Lower leg skin (tissue), 3 donors: ENCODE data around the gene TMEM259.

Experiments used
- CTCF ChIP-seq, 3 donors: fragments of 450-650 bp; IDR thresholded peaks; one replicate each; pipeline ENCODE4 v1.5.1; 2016; ENCODE audit warnings: antibody characterized with exemption in 3 of 3, mild to moderate bottlenecking in 3 of 3, moderate library complexity in 2 of 3
- POLR2A ChIP-seq, 2 donors: fragments of 450-650 bp; IDR thresholded peaks; one replicate each; pipeline ENCODE4 v1.6.1; 2016 to 2017; ENCODE audit warnings: antibody characterized with exemption in 2 of 2, mild to moderate bottlenecking in 1 of 2, moderate library complexity in 1 of 2

GRCh38 chr19:1039646-1040475 is 18.9 kb upstream of the TMEM259 start, which contains the start of gene ABCA7:
- no peak for TF ChIP-seq CTCF (IDR thresholded peaks at IDR 0.05)
- no peak for TF ChIP-seq POLR2A (IDR thresholded peaks at IDR 0.05)
